Measurements from ENCODE around the gene CCDC197.

Gene CCDC197

GRCh38 chr14:93998871-93999403, 1.8 kb downstream of the CCDC197 start:
- H3K4me3 ChIP-seq (ENCODE audit: control insufficient read depth, low read depth, low read length), result no peak overlapping the region
- no peak for TF ChIP-seq CTCF (IDR thresholded peaks at IDR 0.05; ENCODE audit: control insufficient read depth, insufficient read depth, low read depth, low read length, missing control alignments)
- no peak for DNase-seq (ENCODE audit: low read depth)

- H3K4me3 ChIP-seq (ENCODE audit: control insufficient read depth, low read depth, low read length), result no peak overlapping the region
- no peak for TF ChIP-seq CTCF (IDR thresholded peaks at IDR 0.05; ENCODE audit: control insufficient read depth, insufficient read depth, low read depth, low read length, missing control alignments)
- DNase-seq (ENCODE audit: low read depth), result no peak
These were observed 2.5 kb downstream of the CCDC197 start for GRCh38 chr14:93999573-93999972.

- H3K4me3 ChIP-seq (ENCODE audit: control insufficient read depth, low read depth, low read length), result no peak overlapping the region
- no peak for TF ChIP-seq CTCF (IDR thresholded peaks at IDR 0.05; ENCODE audit: control insufficient read depth, insufficient read depth, low read depth, low read length, missing control alignments)
- DNase-seq (ENCODE audit: low read depth), result no peak
These were observed 3.2 kb downstream of the CCDC197 start for GRCh38 chr14:94000267-94000666.

GRCh38 chr14:94001016-94001415, 3.9 kb downstream of the CCDC197 start:
- no peak for TF ChIP-seq CTCF (IDR thresholded peaks at IDR 0.05; ENCODE audit: control insufficient read depth, insufficient read depth, low read depth, low read length, missing control alignments)
- DNase-seq (ENCODE audit: low read depth), result no peak
- no peak overlapping the region for H3K4me3 ChIP-seq (ENCODE audit: control insufficient read depth, low read depth, low read length)

GRCh38 chr14:94001501-94002396, 4.6 kb downstream of the CCDC197 start:
- TF ChIP-seq CTCF (IDR thresholded peaks at IDR 0.05; ENCODE audit: control insufficient read depth, insufficient read depth, low read depth, low read length, missing control alignments), result peak; percentile 98
- no peak overlapping the region for H3K4me3 ChIP-seq (ENCODE audit: control insufficient read depth, low read depth, low read length)
- no peak for DNase-seq (ENCODE audit: low read depth)

GRCh38 chr14:94003397-94003796, 6.3 kb downstream of the CCDC197 start:
- no peak for TF ChIP-seq CTCF (IDR thresholded peaks at IDR 0.05; ENCODE audit: control insufficient read depth, insufficient read depth, low read depth, low read length, missing control alignments)
- no peak for DNase-seq (ENCODE audit: low read depth)
- no peak overlapping the region for H3K4me3 ChIP-seq (ENCODE audit: control insufficient read depth, low read depth, low read length)
